ENCODE measurements around the gene TLE4. TPM values are rescaled to one million over a fixed set of nuclear protein-coding genes. Genes with fewer than 3 reads are reported as not detected.

The TLE4 gene
- polyA plus RNA-seq, 1 of the 3 experiments (the other 2 are of a cell fraction) = 40.4 TPM

DNA sequence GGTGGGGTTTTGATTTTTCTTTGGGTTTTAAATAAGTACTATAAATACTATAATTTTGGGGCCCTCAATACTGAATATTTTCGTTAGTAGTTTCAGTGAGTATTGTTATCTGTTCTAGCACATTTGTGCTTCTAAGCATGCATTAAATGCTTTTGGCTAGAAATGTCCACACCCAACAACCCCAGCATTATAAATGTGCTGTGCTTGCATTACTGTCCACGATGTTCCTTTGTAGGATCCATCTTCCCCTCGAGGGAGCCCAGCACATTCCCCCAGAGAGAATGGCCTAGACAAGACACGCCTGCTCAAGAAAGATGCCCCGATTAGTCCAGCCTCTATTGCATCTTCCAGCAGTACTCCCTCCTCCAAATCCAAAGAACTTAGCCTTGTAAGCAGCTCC is 134.7 kb downstream of the TLE4 start:
- Histone ChIP-seq H2AFZ (ENCODE audit: low read depth) (no peak overlapping the region), H3K9me2 (no peaks in the 10 kb centered on the region), H3K27ac (ENCODE audit: low read depth in 2 of 2, low read length in 1 of 2) (no peak overlapping the region), H3K36me3 (replicated peaks in 1 of 2; ENCODE audit: control insufficient read depth in 1 of 2, insufficient read depth in 2 of 2, low read length in 1 of 2) (peaks cover 69 to 71% of the 10 kb centered on the region in 2 experiments), H4K20me1 (ENCODE audit: insufficient read depth) (no peaks in the 10 kb centered on the region), H3K4me1 (ENCODE audit: control insufficient read depth in 1 of 2, insufficient read depth in 2 of 2, low read depth in 1 of 2, low read length in 1 of 2) (no peaks in the 10 kb centered on the region), H3K4me2 (no peak overlapping the region), H3K9me3 (no peaks in the 10 kb centered on the region), H3K27me3 (ENCODE audit: insufficient read depth) (no peaks in the 10 kb centered on the region), H3K4me3 (ENCODE audit: low read depth in 2 of 2, low read length in 1 of 2) (no peak overlapping the region), H3K79me2 (ENCODE audit: insufficient read depth) (0 out of 2 replicates have a peak, but pooled peaks cover 4% of the 10 kb centered on the region), H3K9ac (no peak overlapping the region), H3F3A (replicated peaks; ENCODE audit: insufficient read depth) (no peaks in the 10 kb centered on the region)
- DNase-seq = no peak
- 83% methylated on average over 5 of the region's 5 CpGs for WGBS (ENCODE audit: low lambda C conversion rate)
- CTCF ChIA-PET = no interaction called here
- POLR2A ChIA-PET = no interaction called here
- TF ChIP-seq POLR2AphosphoS5 (IDR thresholded peaks at IDR 0.05; ENCODE audit: low read depth, low read length) (no peak), EP300 (IDR thresholded peaks at IDR 0.05; ENCODE audit: borderline replicate concordance in 1 of 2, low read depth in 1 of 2, low read length in 1 of 2) (no peak), ELF1 (IDR thresholded peaks at IDR 0.05) (no peak), FOSL2 (IDR thresholded peaks at IDR 0.05; ENCODE audit: borderline replicate concordance, low read depth) (no peak), NRF1 (IDR thresholded peaks at IDR 0.05; ENCODE audit: low read depth, low read length) (no peak), MXI1 (IDR thresholded peaks at IDR 0.05; ENCODE audit: low read depth, low read length) (no peak), SIN3A (IDR thresholded peaks at IDR 0.05; ENCODE audit: borderline replicate concordance, low read depth, low read length) (no peak), RAD21 (IDR thresholded peaks at IDR 0.05; ENCODE audit: low read length) (no peak)
- TF ChIP-seq, protein P1, sequence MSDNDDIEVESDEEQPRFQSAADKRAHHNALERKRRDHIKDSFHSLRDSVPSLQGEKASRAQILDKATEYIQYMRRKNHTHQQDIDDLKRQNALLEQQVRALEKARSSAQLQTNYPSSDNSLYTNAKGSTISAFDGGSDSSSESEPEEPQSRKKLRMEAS (IDR thresholded peaks at IDR 0.05; ENCODE audit: low read depth) = no peak

DNA sequence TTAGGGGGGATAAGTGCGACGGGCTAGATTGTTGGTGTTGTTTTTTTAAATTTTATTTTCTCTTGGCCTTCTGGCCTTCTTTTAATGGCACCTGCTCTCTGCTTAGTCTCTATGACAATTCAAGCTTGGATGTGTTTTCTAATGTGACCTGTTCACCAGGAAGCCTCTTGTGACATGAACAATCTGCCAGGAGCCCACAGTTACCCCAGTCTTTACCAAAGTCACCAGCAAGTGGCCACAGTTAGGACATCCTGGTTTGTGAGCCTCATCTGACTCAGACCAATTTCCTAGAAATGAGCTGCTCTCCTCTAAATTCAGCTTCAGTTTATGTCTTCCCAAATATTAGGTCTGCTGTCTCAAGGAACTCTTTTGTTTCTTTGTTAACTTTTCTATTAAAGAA is 135.8 kb downstream of the TLE4 start:
- no peaks in the 10 kb centered on the region for H3K9me3 ChIP-seq
- H3K4me3 ChIP-seq (ENCODE audit: low read depth in 2 of 2, low read length in 1 of 2) = no peak overlapping the region
- H3K36me3 ChIP-seq (replicated peaks in 1 of 2; ENCODE audit: control insufficient read depth in 1 of 2, insufficient read depth in 2 of 2, low read length in 1 of 2) = peaks cover 78 to 80% of the 10 kb centered on the region in 2 experiments
- H3K9me2 ChIP-seq = no peaks in the 10 kb centered on the region
- 96% methylated on average over 2 of the region's 2 CpGs for WGBS (ENCODE audit: low lambda C conversion rate)
- DNase-seq = no peak
- no peak overlapping the region for H3K27ac ChIP-seq (ENCODE audit: low read depth in 2 of 2, low read length in 1 of 2)
- H3K4me1 ChIP-seq (ENCODE audit: control insufficient read depth in 1 of 2, insufficient read depth in 2 of 2, low read depth in 1 of 2, low read length in 1 of 2) = no peaks in the 10 kb centered on the region
- no peaks in the 10 kb centered on the region for H3K27me3 ChIP-seq (ENCODE audit: insufficient read depth)
- ChIA-PET CTCF (interaction anchor here (1.2 kb wide), 1 partner anchor 22 kb away, joined by 3 read pairs; no protein-coding TSS in a partner anchor), POLR2A (no interaction called here)
- TF ChIP-seq, protein P2, sequence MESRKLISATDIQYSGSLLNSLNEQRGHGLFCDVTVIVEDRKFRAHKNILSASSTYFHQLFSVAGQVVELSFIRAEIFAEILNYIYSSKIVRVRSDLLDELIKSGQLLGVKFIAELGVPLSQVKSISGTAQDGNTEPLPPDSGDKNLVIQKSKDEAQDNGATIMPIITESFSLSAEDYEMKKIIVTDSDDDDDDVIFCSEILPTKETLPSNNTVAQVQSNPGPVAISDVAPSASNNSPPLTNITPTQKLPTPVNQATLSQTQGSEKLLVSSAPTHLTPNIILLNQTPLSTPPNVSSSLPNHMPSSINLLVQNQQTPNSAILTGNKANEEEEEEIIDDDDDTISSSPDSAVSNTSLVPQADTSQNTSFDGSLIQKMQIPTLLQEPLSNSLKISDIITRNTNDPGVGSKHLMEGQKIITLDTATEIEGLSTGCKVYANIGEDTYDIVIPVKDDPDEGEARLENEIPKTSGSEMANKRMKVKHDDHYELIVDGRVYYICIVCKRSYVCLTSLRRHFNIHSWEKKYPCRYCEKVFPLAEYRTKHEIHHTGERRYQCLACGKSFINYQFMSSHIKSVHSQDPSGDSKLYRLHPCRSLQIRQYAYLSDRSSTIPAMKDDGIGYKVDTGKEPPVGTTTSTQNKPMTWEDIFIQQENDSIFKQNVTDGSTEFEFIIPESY (IDR thresholded peaks at IDR 0.05; ENCODE audit: borderline replicate concordance, low read depth) = no peak
- no peak for TF ChIP-seq JUND (IDR thresholded peaks at IDR 0.05)
- no peak for TF ChIP-seq MEF2A (IDR thresholded peaks at IDR 0.05; ENCODE audit: borderline replicate concordance, low read depth)
- no peaks in the 10 kb centered on the region for H3F3A ChIP-seq (replicated peaks; ENCODE audit: insufficient read depth)
- no peaks in the 10 kb centered on the region for H3K79me2 ChIP-seq (ENCODE audit: insufficient read depth)
- H3K9ac ChIP-seq = no peak overlapping the region
- no peaks in the 10 kb centered on the region for H4K20me1 ChIP-seq (ENCODE audit: insufficient read depth)
- no peak overlapping the region for H3K4me2 ChIP-seq
- no peak overlapping the region for H2AFZ ChIP-seq (ENCODE audit: low read depth)

Data from SK-N-SH (cell line).